HepG2 (cell line): ENCODE results near the gene PIR.

ENCODE experiments used
- ERF ChIP-seq: IDR thresholded peaks from 2 replicates; pipeline ENCODE4 v1.6.1; 2018; ENCODE audit warnings: missing biosample characterization, missing genetic modification reagents
- FOXM1 ChIP-seq: sonication (generic); formaldehyde crosslinking; IDR thresholded peaks from 2 replicates; pipeline ENCODE4 v1.5.0; 2020; ENCODE audit warnings: missing genetic modification reagents
- NFATC3 ChIP-seq: sonication (generic); formaldehyde crosslinking; IDR thresholded peaks from 2 replicates; pipeline ENCODE4 v1.5.1; 2020; ENCODE audit warnings: mild to moderate bottlenecking, missing genetic modification reagents
- POLR2A ChIP-seq, 2 experiments: IDR thresholded peaks; 2 replicates each; pipeline ENCODE4 v1.6.1; 2011; ENCODE audit warnings: low read depth in 2 of 2, low read length in 2 of 2, mild to moderate bottlenecking in 1 of 2, moderate library complexity in 1 of 2; ENCODE audit not compliant: insufficient read depth in 1 of 2
- POLR2AphosphoS2 ChIP-seq: IDR thresholded peaks from 2 replicates; pipeline ENCODE4 v1.6.1; 2011; ENCODE audit warnings: low read depth, low read length, improper control_type of control experiment
- TCF7 ChIP-seq: sonication (generic); IDR thresholded peaks from 2 replicates; pipeline ENCODE4 v1.6.1; 2016; ENCODE audit warnings: antibody characterized with exemption, low read depth
- ZNF577 ChIP-seq: sonication (generic); formaldehyde crosslinking; IDR thresholded peaks from 2 replicates; pipeline ENCODE4 v1.4.0; 2020; ENCODE audit warnings: mild to moderate bottlenecking, low read depth, missing genetic modification reagents, borderline replicate concordance
- ZNF652 ChIP-seq: IDR thresholded peaks from 2 replicates; pipeline ENCODE4 v1.6.1; 2016; ENCODE audit warnings: low read depth, borderline replicate concordance
- TF ChIP-seq, protein P1 (sequence below): sonication (generic); formaldehyde crosslinking; IDR thresholded peaks from 2 replicates; pipeline ENCODE4 v1.4.0; 2020; ENCODE audit warnings: missing genetic modification reagents, borderline replicate concordance

GRCh38 chrX:15500497-15500966 is 7.4 kb upstream of the PIR start, which contains the start of gene BMX:
- no peak for TF ChIP-seq POLR2A (IDR thresholded peaks at IDR 0.05; ENCODE audit: insufficient read depth in 1 of 2, low read depth in 2 of 2, low read length in 2 of 2)
- TF ChIP-seq TCF7 = no peak
- TF ChIP-seq, protein P1, sequence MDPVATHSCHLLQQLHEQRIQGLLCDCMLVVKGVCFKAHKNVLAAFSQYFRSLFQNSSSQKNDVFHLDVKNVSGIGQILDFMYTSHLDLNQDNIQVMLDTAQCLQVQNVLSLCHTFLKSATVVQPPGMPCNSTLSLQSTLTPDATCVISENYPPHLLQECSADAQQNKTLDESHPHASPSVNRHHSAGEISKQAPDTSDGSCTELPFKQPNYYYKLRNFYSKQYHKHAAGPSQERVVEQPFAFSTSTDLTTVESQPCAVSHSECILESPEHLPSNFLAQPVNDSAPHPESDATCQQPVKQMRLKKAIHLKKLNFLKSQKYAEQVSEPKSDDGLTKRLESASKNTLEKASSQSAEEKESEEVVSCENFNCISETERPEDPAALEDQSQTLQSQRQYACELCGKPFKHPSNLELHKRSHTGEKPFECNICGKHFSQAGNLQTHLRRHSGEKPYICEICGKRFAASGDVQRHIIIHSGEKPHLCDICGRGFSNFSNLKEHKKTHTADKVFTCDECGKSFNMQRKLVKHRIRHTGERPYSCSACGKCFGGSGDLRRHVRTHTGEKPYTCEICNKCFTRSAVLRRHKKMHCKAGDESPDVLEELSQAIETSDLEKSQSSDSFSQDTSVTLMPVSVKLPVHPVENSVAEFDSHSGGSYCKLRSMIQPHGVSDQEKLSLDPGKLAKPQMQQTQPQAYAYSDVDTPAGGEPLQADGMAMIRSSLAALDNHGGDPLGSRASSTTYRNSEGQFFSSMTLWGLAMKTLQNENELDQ = no peak
- no peak for TF ChIP-seq ERF (CRISPR knock-in tag)
- TF ChIP-seq FOXM1 = no peak
- TF ChIP-seq POLR2AphosphoS2 = no peak
- TF ChIP-seq ZNF577 = no peak
- no peak for TF ChIP-seq ZNF652 (CRISPR knock-in tag)
- TF ChIP-seq NFATC3 (CRISPR knock-in tag) = no peak
